Fibroblast of lung (primary cell): ENCODE measurements around the gene IGF2BP2.

ENCODE experiments used
- CTCF ChIP-seq, 2 donors: IDR thresholded peaks in 1 of 2; conservative IDR thresholded peaks in 1 of 2; 1 replicate in 1 of 2; 2 replicates in 1 of 2; pipeline ENCODE4 v1.5.1; 2011 to 2012; ENCODE audit warnings: low read length in 2 of 2, control low read depth in 1 of 2, inconsistent platforms in 1 of 2, low read depth in 1 of 2, mild to moderate bottlenecking in 1 of 2
- EZH2 ChIP-seq: IDR thresholded peaks from 2 replicates; pipeline ENCODE4 v1.5.1; 2012; ENCODE audit warnings: low read length, control low read depth, mild to moderate bottlenecking; ENCODE audit errors: missing control alignments

GRCh38 chr3:185685231-185686035 lies 139.4 kb downstream of the IGF2BP2 start:
- TF ChIP-seq CTCF (conservative IDR thresholded peaks at IDR 0.05 in 1 of 2, IDR thresholded peaks at IDR 0.05 in 1 of 2; ENCODE audit: low read depth in 1 of 2, low read length in 2 of 2), result no peak
- TF ChIP-seq EZH2, result no peak
